SJCRH30 (cell line): ENCODE measurements around the gene REC114. TPM values are rescaled to one million over a fixed set of nuclear protein-coding genes. Genes with fewer than 3 reads are reported as not detected.
"Not testable (repeated sequence)": the region's sequence is repeated elsewhere in the genome, so short reads cannot be mapped to it uniquely, and the experiment has no call there.

Source experiments
- DNase-seq, 2 experiments: peaks; one replicate each; pipeline ENCODE4 v3.0.0-alpha.2; 2015 to 2020
- H3K27ac ChIP-seq: fragments of 250-450 bp; sonication (Bioruptor Pico); 2 replicates; pipeline ENCODE4 v1.5.1; 2020; ENCODE audit warnings: mild to moderate bottlenecking, moderate library complexity
- H3K27me3 ChIP-seq: fragments of 250-450 bp; sonication (Bioruptor Pico); 2 replicates; pipeline ENCODE4 v1.5.1; 2020; ENCODE audit warnings: mild to moderate bottlenecking, moderate library complexity
- H3K36me3 ChIP-seq: fragments of 250-450 bp; sonication (Bioruptor Pico); 2 replicates; pipeline ENCODE4 v1.5.1; 2020; ENCODE audit warnings: mild to moderate bottlenecking, moderate library complexity
- H3K4me1 ChIP-seq: fragments of 250-450 bp; sonication (Bioruptor Pico); 2 replicates; pipeline ENCODE4 v1.5.1; 2020; ENCODE audit warnings: mild to moderate bottlenecking, moderate library complexity
- H3K4me3 ChIP-seq: fragments of 250-450 bp; sonication (Bioruptor Pico); 2 replicates; pipeline ENCODE4 v1.5.1; 2020; ENCODE audit warnings: mild to moderate bottlenecking, moderate library complexity
- H3K9me3 ChIP-seq: fragments of 250-450 bp; sonication (Bioruptor Pico); replicated peaks from 2 replicates; pipeline ENCODE4 v1.5.1; 2020; ENCODE audit warnings: mild to moderate bottlenecking, moderate library complexity
- total RNA-seq: library from RNA; depleted of rRNA; stranded (reverse); fragments of >200 nt; shearing (Covaris generic); gene quantifications from 2 replicates; pipeline ENCODE4 v1.2.3, GENCODE V29; 2014

REC114 gene
- total RNA-seq, 1 experiment from 2014 or later: not detected

GRCh38 chr15:73524919-73525318 lies 82.0 kb downstream of the REC114 start:
- Histone ChIP-seq H3K27me3 (peaks cover 7% of the 10 kb centered on the region; the same call in 1 of the 2 replicates), H3K27ac (no peak overlapping the region), H3K9me3 (no peaks in the 10 kb centered on the region), H3K4me1 (no peaks in the 10 kb centered on the region), H3K4me3 (no peak overlapping the region), H3K36me3 (no peaks in the 10 kb centered on the region)
- DNase-seq: no peak

- Histone ChIP-seq H3K27me3 (peaks cover 7% of the 10 kb centered on the region; the same call in 1 of the 2 replicates), H3K4me1 (no peaks in the 10 kb centered on the region), H3K9me3 (no peaks in the 10 kb centered on the region), H3K4me3 (no peak overlapping the region), H3K36me3 (no peaks in the 10 kb centered on the region), H3K27ac (no peak overlapping the region)
- no peak for DNase-seq
Measured at GRCh38 chr15:73527598-73527997, 84.6 kb downstream of the REC114 start.

- Histone ChIP-seq H3K4me1 (no peaks in the 10 kb centered on the region), H3K9me3 (no peaks in the 10 kb centered on the region), H3K36me3 (no peaks in the 10 kb centered on the region), H3K4me3 (no peak overlapping the region), H3K27ac (no peak overlapping the region), H3K27me3 (peaks cover 7% of the 10 kb centered on the region; the same call in 1 of the 2 replicates)
- DNase-seq: no peak
Measured at GRCh38 chr15:73530649-73531048, 87.7 kb downstream of the REC114 start.

GRCh38 chr15:73538123-73538522 lies 95.2 kb downstream of the REC114 start:
- H3K4me3 ChIP-seq: no peak overlapping the region

GRCh38 chr15:73538563-73539211 lies 95.7 kb downstream of the REC114 start:
- no peaks in the 10 kb centered on the region for H3K4me1 ChIP-seq
- H3K4me3 ChIP-seq: no peak overlapping the region
- no peaks in the 10 kb centered on the region for H3K9me3 ChIP-seq
- H3K27me3 ChIP-seq: no peaks in the 10 kb centered on the region; the same call in 1 of the 2 replicates
- no peak overlapping the region for H3K27ac ChIP-seq
- DNase-seq: no peak
- no peaks in the 10 kb centered on the region for H3K36me3 ChIP-seq

More at GRCh38 chr15:73538123-73538522, 95.2 kb downstream of the REC114 start:
- H3K9me3 ChIP-seq: no peaks in the 10 kb centered on the region
- H3K36me3 ChIP-seq: no peaks in the 10 kb centered on the region
- H3K27me3 ChIP-seq: no peaks in the 10 kb centered on the region; the same call in 1 of the 2 replicates
- no peak overlapping the region for H3K27ac ChIP-seq
- no peaks in the 10 kb centered on the region for H3K4me1 ChIP-seq
- DNase-seq: no peak

GRCh38 chr15:73539212-73540128 lies 96.5 kb downstream of the REC114 start:
- H3K9me3 ChIP-seq: no peaks in the 10 kb centered on the region
- no peak overlapping the region for H3K4me3 ChIP-seq
- no peak overlapping the region for H3K27ac ChIP-seq
- DNase-seq: no peak
- no peaks in the 10 kb centered on the region; the same call in 1 of the 2 replicates for H3K27me3 ChIP-seq
- no peaks in the 10 kb centered on the region for H3K36me3 ChIP-seq
- H3K4me1 ChIP-seq: no peaks in the 10 kb centered on the region

GRCh38 chr15:73540161-73540560 lies 97.2 kb downstream of the REC114 start:
- Histone ChIP-seq H3K4me1 (no peaks in the 10 kb centered on the region), H3K36me3 (no peaks in the 10 kb centered on the region), H3K9me3 (no peaks in the 10 kb centered on the region), H3K27ac (no peak overlapping the region), H3K27me3 (no peaks in the 10 kb centered on the region; the same call in 1 of the 2 replicates), H3K4me3 (no peak overlapping the region)
- DNase-seq: no peak

- Histone ChIP-seq H3K27me3 (no peaks in the 10 kb centered on the region; the same call in 1 of the 2 replicates), H3K9me3 (no peaks in the 10 kb centered on the region), H3K4me3 (no peak overlapping the region), H3K4me1 (no peaks in the 10 kb centered on the region), H3K36me3 (no peaks in the 10 kb centered on the region), H3K27ac (no peak overlapping the region)
- no peak for DNase-seq
Measured at GRCh38 chr15:73541479-73541878, 98.5 kb downstream of the REC114 start.

GRCh38 chr15:73548925-73549324 lies 106.0 kb downstream of the REC114 start:
- H3K9me3 ChIP-seq, DNase-seq, H3K4me1 ChIP-seq, H3K27ac ChIP-seq, H3K4me3 ChIP-seq, H3K36me3 ChIP-seq, H3K27me3 ChIP-seq: not testable (repeated sequence)

- no peak overlapping the region for H3K27ac ChIP-seq
- H3K27me3 ChIP-seq: no peaks in the 10 kb centered on the region
- no peak for DNase-seq
- H3K36me3 ChIP-seq: no peaks in the 10 kb centered on the region
- no peaks in the 10 kb centered on the region for H3K9me3 ChIP-seq
- no peak overlapping the region for H3K4me3 ChIP-seq
- no peaks in the 10 kb centered on the region for H3K4me1 ChIP-seq
Measured at GRCh38 chr15:73550190-73550589, 107.2 kb downstream of the REC114 start.

GRCh38 chr15:73555080-73555479 lies 112.1 kb downstream of the REC114 start:
- Histone ChIP-seq H3K27me3 (no peaks in the 10 kb centered on the region), H3K36me3 (peaks cover 3% of the 10 kb centered on the region), H3K4me1 (no peaks in the 10 kb centered on the region), H3K4me3 (no peak overlapping the region), H3K27ac (no peak overlapping the region), H3K9me3 (no peaks in the 10 kb centered on the region)
- DNase-seq: no peak

- H3K4me1 ChIP-seq: peaks cover 2% of the 10 kb centered on the region
- no peak for DNase-seq
- peaks cover 15% of the 10 kb centered on the region for H3K36me3 ChIP-seq
- no peaks in the 10 kb centered on the region for H3K27me3 ChIP-seq
- H3K9me3 ChIP-seq: no peaks in the 10 kb centered on the region
- H3K4me3 ChIP-seq: no peak overlapping the region
- H3K27ac ChIP-seq: no peak overlapping the region
Measured at GRCh38 chr15:73558529-73558928, 115.6 kb downstream of the REC114 start.

GRCh38 chr15:73560501-73561117 lies 117.6 kb downstream of the REC114 start:
- Histone ChIP-seq H3K4me1 (peaks cover 14% of the 10 kb centered on the region), H3K36me3 (peaks cover 20% of the 10 kb centered on the region)
- peak; percentile 30 to 80 for DNase-seq

GRCh38 chr15:73564255-73564654 lies 121.3 kb downstream of the REC114 start:
- Histone ChIP-seq H3K27ac (peak overlapping the region; percentile 31), H3K4me3 (no peak overlapping the region), H3K4me1 (peaks cover 25% of the 10 kb centered on the region), H3K27me3 (no peaks in the 10 kb centered on the region), H3K9me3 (no peaks in the 10 kb centered on the region), H3K36me3 (peaks cover 23% of the 10 kb centered on the region)
- DNase-seq: peak; percentile 81 to 87

More at GRCh38 chr15:73560501-73561117, 117.6 kb downstream of the REC114 start:
- no peak overlapping the region for H3K4me3 ChIP-seq
- no peaks in the 10 kb centered on the region for H3K27me3 ChIP-seq
- H3K27ac ChIP-seq: no peak overlapping the region
- H3K9me3 ChIP-seq: no peaks in the 10 kb centered on the region

- peaks cover 41% of the 10 kb centered on the region for H3K36me3 ChIP-seq
- DNase-seq: no peak
- H3K27me3 ChIP-seq: no peaks in the 10 kb centered on the region
- H3K27ac ChIP-seq: no peak overlapping the region
- H3K9me3 ChIP-seq: no peaks in the 10 kb centered on the region
- no peak overlapping the region for H3K4me3 ChIP-seq
- peaks cover 34% of the 10 kb centered on the region for H3K4me1 ChIP-seq
Measured at GRCh38 chr15:73567020-73567419, 124.1 kb downstream of the REC114 start.
